Measurements from ENCODE around the gene NQO2.
"Not testable (repeated sequence)": the region's sequence is repeated elsewhere in the genome, so short reads cannot be mapped to it uniquely, and the experiment has no call there.

DNA sequence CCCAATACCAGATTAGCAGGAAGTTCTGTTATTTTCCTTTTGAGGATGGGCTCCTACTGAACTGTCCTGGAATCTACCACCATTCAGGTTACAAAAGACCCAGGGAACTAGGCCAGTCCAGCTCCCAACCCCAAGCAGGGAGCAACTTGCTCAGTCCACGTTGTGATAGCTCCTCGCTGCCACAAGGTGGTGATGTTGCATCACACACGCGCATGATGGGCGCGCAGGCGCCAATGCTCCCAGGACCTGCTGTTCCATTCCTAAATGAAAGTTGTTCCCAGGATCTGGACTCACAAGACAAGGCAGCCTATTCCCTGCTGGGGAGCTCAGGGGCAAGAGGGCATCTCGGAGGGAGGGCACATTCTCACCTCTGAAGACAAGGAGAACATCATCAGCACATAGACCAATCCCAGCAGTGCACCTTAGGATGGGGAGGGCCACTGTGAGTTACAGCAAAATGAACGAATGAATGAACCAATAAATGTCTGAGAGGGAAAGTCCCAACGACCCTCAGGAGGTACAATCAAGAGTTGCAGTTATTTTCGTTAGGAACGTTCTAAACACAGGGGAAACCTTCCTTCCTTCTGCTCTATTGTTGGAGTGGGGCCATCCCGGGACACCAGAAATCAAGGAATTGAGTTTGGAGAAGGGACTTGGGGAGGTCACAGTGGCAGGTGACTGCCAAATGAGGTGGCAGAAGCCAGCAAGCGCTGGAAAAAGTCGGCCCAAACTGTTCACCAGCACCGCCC, 1.3 kb upstream of the NQO2 start:
- not testable (repeated sequence) for TF ChIP-seq ZNF274 (IDR thresholded peaks at IDR 0.05; ENCODE audit: low read depth, low read length); YY1 (IDR thresholded peaks at IDR 0.05; ENCODE audit: insufficient read depth, insufficient read length)

All from NT2/D1 (cell line).